GM21786 (cell line): ENCODE measurements around the gene ZDHHC19.
A peak's percentile ranks its signal among the peaks of the same experiment; 100 is the strongest.
"Not testable (repeated sequence)": the region's sequence is repeated elsewhere in the genome, so short reads cannot be mapped to it uniquely, and the experiment has no call there.

ENCODE experiments used
- ATAC-seq: cut with Tn5 transposase; IDR thresholded peaks from one replicate; pipeline ENCODE4 v1.9.1; 2021; ENCODE audit not compliant: unreplicated experiment

ZDHHC19 gene

DNA sequence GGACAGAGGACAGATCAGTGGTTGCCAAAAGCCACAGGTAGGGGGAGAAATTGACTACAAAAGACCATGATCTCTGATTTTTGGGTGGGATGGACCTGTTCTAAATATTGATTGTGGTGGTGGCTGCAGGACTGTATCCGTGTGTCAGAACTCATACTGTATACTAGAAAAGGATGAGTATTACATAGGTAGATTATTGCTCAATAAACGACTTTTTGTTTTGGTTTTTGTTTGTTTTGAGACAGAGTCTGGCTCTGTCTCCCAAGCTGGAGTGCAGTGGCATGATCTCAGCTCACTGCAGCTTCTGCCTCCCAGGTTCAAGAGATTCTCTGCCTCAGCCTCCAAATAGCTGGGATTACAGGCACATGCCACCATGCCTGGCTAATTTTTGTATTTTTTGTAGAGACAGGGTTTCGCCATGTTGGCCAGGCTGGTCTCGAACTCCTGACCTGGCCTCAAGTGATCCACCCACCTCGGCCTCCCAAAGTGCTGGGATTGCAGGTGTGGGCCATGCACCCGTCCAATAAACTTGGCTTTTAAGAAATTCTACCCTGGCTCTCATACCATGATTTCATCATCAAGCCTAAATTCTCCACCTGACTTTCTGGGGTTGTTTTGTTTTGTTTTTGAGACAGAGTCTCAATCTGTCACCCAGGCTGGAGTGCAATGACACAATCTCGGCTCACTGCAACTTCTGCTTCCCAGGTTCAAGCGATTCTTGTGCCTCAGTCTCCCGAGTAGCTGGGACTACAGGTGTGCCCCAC, 5.6 kb downstream of the ZDHHC19 start:
- not testable (repeated sequence) for ATAC-seq

DNA sequence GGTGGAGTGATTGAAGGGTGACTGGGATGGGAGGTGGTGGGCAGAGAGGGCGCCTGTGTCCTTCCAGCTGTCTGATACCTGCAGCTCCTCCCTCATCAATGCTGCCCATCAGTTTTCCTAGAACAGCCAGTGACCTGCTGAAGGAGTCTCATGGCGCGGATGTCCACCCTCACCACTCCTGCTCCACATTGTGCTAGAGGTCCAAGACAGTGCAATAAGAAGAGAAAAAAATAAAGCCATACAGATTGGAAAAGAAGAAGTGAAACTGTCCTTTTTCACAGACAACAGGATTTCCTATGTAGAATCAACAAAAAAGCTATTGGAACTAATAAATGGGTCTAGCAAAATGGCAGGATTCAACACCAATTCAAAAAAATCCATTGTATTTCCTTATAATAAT, 7.4 kb downstream of the ZDHHC19 start:
- no peak for ATAC-seq

DNA sequence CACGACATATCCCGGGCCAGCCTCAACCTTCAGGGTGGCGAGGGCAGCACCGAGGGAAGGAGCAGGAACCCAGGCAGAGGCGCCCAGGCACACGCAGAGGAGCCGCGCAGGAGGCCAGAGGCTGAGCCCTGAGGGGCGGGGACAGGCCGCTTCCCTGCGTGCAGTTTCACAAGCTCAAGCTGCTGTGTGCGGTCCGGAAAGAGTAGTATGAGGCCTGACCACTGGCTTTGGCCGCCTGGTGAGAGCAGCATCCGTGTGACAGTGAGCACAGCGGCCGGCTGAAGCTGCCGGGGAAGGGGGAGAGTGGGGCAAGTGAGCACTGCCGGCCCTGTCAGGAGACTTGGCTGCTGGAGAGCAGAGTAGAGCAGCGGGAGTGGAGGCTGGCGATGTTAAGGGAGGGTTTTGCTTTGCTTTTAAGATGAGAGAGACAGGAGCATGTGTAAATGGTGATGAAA, 8.7 kb downstream of the ZDHHC19 start:
- no peak for ATAC-seq

DNA sequence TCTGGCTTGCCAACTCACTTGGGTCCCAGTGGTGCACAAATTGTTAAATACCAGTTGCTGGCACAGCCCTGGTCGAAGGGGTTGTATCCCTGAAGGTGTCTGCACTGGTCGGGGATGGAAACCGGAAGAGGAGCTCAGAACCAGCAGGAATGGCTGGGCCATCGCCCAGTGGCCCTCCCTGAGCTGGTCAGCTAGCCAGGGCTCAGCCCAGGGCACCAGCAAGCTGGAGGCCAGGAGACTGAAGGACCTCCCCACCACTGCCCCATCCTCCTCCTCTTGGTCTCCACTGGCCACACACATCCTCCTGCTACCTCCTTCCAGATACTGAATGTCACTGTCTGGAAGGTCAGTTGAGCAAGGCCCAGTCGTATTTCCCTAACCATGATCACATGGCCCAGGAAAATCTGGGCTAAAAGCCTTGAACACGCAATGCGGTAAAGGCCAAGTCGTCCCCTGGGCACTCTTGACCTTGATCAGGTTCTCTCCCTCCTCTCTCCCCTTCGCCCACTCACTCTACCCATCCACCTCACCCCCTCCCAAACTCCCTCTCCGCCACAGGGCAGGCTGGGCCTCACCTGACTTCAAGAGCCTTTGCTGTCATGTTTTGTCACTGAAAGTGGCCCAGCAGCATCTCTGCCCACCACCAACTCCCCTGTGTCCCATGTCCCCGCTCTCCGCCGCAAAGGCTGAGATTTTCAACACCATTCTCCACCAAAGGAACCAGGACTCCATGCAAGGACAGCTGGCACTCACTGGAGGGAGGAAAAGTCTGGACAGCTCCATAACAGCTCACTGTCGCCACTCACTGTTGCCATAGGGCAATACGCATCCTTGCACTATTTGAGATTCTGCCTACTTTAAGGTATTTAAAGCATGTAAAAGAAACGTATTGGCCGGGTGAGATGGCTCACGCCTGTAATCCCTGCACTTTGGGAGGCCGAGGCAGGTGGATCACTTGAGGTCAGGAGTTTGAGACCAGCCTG, 12.1 kb downstream of the ZDHHC19 start:
- ATAC-seq, result no peak

DNA sequence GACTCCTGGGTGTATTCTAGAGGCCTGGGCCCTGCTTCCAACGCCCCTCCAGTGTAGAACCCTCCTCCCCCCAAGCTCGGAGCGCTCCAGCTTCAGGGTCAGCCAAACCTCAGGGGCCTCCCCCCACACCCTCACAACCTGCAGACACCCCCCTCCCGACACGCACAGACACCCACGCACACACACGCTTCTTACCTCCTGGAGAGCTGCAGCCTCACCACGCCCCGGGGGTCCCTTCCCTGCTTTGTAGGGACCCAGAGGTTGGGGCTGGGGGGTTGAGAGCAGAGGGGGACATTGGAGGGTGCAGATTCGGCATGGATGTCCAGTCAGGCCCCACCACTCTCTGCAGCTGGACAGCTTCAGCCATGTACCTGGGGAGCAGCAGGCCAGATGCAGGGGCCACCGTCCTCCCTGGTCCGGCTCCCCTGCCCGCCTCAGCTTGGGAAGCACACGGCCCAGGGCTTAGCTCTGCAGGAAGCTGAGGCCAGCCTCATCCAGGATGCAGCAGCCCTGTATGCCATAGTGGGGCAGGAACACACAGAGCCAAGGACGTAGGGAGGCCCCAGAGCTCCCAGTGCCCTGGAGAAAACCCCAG, 13.0 kb downstream of the ZDHHC19 start:
- ATAC-seq, result no peak

DNA sequence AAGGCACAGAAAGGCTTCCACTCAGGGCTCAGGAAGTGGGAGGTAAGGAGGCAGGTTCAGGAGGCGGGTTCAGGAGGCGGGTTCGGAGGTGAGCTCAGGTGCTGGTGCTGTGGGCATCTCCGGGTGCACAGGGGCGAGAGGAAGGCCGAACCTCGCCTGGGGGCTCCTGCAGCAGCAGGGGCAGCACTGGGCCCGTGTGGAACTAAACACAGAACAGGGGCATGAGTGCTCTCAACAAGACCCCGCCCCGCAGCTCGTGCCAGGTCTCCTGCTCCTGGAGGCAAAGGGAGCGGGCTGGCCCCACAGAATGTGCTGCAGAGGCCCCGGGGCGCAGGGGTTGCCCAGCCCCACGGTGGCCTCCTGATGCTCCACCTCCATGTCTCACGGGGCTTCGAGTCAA, 13.7 kb downstream of the ZDHHC19 start:
- ATAC-seq, result no peak

DNA sequence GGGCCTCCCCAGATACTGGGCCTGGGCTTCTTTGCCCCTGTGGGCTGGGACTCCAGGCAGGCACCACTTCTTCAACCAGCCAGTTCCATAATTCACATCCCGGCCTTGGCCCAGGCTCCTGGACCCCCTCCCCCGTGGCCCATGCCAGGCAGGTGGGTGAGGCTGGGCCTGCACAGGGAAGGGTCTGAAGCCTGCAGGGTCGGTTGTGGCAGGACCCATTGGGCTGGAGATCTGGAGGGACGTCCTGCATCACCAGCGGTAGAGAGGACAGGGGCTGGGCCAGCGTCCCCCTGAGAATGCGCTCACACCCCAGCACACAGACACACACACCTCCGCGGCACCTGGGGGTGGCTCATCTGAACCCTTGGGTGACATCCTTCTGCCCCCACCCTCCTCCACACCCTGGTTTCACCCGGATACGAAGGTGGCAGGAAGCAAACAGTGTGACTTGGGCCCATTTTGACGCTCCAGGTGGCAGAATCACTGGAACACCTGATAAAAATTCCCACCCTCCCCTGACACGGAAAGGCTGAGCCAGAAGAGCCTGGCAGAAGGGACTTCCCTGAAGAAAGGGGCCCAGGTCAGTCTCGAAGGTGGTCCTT, 15.4 kb downstream of the ZDHHC19 start:
- no peak for ATAC-seq

DNA sequence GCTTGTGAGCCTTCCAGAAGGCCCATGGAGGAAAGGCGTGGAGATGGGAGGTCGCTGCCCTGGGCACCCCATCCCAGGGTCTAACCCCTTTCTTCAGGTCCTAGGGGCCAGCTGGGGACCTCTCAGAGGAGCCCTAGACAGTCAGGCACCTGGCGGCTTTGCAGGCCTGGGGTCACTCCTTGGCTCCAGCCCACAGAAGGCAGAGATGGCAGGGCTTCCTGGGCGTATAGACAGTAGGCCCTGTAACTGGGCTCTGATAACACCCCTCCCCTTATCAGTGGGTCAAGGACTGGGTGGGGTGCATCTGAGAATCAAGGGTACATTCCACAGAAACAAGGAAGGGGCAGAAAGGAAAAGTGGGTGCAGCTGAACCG, 16.7 kb downstream of the ZDHHC19 start:
- no peak for ATAC-seq

DNA sequence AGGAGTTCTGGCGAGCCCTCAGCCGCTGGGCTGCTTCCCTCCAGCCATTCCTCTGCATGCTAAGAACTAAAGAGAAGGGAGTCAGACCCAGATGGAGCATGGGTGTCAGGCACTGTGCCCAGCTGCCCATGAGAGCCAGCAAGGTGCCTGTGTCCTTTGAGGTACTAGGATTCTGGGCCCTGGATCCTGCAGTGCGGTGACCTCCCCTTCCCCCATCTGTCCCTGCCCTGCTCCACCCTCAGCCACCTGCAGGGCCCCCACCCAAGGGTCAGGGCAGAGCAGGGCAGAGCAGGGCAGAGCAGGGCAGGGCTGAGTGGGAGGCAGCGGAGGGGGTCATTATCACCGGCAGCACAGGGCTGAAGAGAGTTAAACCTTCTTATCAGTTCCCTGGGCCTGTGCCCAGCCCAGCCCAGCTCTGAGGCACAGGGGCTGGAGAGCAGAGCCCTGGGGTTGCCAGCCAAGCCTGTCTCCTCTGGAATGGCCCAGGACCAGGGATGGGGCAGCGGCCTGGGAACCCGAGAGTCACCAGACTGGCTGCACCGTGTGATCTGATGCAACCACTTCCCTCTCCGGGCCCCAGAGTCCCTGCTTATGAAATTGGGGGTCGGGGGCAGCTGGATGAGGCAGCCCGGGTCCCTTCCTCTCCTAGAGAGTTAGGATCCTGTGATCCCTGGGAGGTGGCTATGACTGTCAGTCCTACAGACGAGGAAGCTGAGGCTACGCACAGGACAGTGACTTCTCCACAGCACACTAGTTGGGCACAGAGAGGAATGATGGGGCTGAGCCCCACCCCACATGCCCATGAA, 17.3 kb downstream of the ZDHHC19 start:
- no peak for ATAC-seq

DNA sequence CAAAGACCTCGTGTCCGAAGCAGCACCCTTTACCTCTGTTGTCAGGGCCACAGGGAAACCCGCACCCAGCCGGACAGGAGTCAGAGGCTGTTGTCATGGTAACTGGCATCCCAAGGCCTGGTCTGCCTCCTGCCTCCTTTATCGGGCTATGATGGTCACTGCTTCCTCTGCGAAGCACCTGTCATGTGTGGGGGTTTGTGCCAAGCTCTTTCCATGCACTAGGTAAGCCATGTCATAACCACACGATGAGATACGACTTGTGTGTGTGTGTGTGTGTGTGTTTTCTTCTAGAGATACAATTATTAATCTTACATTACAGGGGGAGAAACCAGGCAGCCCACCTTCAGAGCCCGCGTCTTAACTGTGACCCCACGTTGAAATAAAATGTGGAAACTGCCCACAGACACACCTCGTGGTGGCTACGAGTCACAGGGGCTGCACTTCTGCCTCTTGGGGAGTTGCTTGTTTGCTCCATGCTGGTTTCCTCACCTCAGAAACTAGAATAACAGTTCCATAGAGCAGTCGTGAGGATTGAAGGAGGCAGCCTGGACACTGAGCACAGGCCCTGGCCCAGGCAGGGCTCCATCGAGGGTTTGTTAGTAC, 18.0 kb downstream of the ZDHHC19 start:
- peak; percentile 8 for ATAC-seq

DNA sequence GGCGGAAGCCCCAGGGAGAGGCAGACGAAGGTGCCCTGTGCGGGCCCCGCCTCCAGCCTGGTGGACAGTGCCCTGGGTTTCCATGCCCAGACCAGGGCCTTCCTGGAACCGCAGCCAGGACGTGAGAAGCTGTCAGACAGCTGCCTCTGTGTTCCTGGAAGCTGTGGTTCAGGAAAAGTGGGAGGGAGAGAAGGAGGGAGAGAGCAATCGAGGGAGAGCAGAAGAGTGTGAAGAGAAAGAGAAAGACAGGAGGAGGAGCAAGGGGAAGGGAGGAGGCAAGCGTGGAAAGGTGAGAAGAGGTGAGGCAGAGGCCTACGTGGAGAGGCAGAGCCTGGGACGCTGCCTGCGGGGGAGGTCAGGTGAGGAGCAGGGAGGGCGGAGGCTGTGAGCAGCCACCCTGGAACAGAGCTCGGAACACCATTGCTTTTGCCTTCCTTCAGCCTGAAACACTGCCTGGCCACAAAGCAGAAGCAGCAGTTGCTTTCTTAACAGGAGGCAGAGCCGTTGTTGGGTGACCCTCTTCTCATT, 18.6 kb downstream of the ZDHHC19 start:
- ATAC-seq, result peak; percentile 13

DNA sequence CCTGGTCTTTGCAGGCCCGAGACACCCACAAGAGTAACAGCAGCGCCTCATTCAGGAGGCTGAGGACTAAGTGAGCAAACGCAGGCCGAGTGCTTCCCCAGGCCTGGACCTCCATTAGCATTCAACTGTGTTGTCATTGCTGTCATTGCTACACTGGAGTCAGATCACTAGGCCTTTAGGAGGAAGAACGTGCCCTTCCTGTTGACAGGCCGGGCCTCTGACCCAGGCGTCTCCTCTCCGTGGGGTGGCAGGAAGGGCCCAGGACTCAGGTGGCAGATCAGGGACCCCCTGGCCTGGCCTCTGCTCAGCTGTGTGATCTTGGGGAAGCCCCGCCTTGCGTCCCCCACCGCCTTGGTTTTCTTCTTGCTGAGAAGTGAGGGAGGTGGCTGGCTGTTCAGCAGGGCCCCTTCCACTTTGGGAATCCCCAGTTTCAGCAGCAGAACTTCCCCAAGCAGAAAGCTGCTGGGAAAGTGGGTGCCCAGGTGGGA, 19.1 kb downstream of the ZDHHC19 start:
- ATAC-seq, result peak; percentile 41

DNA sequence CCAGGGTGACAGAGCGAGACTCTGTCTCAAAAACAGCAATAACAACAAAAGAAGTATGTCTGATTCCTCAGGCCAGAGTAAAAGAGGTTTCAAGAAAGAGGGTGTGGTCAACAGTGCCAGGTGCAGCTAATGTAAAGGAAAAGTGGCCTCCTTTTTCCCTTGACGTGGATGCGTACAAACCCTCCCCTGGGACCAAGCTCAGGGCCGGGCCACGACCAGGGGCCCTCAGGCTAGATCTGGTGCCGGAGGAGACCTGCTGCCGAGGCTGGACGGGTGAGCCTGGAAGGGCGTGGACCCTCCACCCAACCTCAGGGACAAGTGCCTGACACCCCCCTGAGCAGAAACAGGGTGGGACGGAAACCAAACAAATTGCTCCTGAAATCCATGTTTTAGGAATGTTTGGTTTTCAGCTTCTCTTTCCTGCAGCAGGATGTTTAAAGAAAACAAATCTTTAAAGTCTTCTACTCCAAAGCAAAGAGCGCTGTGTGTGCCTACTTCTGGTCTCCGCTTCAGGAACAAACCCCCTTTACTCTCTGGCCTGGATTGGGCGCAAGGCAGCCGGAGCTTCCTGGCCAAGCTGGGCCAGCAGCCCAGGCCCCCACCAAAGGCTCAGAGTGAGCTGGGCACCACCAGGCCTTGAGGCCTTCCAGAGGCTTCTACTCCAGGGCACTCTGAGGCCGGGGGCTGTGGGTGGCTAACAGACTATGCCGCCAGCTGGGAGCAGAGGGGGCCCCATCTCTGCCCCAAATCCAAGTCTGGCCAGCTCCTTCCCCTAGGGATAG, 21.4 kb downstream of the ZDHHC19 start:
- no peak for ATAC-seq

DNA sequence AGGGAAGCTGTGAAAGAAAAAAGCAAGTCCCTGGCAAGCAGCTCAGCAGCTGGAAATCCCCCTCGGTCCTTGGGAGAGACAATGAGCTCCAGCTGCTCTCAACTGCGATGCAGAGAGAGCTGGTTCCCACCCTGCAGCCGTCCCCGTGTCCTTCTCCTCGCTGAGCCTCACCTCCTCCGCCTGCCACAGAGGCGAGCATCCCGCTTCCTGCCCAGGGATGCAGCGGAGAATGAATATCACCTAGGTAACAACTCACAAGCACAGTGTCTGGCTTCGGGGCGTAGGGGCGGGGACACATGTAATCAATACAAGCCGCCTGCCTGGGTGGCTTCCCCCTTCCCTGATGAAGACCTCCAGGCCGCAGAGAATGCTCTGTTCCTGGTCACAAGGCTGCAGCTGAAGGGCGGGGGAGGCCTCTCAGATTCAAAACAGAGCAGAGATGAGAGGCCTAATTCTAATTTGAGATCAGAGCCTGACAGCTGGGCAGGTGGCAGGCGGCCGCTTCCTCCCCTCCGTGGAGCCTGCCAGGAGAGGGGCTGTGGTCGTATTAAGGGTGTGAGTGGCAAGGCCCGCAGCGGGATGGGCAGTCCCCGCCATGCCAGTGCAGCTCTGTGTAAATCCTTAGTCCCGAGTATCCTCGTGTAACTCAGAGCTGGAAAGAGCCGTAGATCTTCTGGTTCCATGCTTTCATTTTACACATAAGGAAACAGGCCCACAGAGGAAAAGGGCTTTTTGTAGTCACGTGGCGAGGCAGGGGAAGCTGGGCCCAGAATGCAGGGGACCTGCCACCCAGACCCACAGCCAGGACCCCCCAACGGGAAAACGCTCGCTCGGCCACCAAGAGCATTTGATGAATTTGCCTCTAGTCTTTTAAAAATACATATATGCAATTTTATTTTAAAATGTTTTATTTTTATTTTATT, 24.3 kb downstream of the ZDHHC19 start:
- peak; percentile 51 for ATAC-seq

DNA sequence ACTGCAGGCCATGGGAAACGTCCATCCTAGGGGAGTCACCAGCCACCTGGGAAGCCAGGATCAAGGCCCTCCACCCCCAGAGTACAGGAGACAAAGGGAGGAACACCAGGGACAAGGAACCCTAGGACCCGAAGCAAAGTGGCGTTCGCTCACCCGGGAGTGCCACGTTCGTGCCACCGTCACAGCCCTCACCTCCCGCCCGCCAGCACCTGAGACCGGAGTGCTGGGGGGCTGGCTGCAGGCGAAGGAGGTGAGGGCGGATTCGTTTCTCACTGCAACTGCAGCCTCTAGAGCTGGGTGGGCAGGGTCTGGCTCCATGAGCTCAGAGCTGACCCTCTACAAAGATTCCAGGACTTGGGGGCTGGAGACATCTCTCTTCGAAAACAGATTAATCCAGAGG, 26.3 kb downstream of the ZDHHC19 start:
- no peak for ATAC-seq

DNA sequence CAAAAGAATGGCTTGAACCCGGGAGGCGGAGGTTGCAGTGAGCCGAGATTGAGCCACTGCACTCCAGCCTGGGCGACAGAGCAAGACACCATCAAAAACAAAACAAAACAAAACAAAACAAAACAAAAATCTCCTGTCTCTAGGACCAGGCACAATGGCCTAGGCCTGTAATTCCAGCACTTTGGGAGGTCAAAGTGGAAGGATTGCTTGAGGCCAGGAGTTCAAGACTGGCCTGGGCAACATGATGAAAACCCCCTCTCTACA, 27.1 kb downstream of the ZDHHC19 start:
- not testable (repeated sequence) for ATAC-seq

DNA sequence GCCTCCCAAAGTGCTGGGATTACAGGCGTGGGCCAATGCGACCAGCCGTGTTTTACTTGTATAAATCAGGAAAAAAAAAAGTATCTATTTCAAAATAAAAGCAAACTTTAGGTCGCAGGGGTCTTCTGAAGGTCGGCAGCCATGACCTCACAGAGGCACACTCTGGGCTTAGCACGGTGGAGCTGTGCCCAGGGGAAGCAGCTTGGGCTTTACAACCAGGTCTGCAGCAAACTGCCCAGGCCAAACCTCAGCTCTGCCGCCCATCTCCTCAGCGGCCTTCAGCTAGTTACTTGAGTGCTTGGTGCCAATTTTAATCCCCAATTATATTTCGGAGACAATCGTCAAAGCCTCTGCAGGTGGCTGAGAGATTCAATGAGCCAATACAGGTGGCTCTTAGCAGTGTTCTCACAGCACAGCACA, 30.1 kb downstream of the ZDHHC19 start:
- no peak for ATAC-seq

DNA sequence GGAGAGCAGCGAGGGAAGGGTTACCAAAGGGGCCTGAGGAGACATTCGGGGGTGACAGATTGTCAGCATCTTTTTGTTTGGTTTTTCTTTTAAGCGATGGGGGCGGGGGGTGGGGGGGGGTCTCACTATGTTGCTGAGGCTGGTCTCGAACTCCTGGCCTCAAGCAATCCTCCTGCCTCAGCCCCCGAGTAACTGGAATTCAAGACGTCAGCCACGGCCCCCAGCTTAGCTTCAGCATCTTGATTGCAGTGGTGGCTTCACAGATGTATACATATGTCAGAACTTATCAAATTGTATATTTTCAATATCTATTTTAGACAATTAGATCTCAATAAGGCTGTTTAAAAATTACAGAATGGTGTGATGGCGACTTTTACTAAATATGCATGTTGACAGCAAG, 30.9 kb downstream of the ZDHHC19 start:
- no peak for ATAC-seq
